ENCODE measurements around the gene BORCS6.

BORCS6 gene

GRCh38 chr17:8154608-8155155 is 35.3 kb downstream of the BORCS6 start:
- DNase-seq, result no peak

- peak; percentile 98 to 99 (median 99) for DNase-seq
Measured at GRCh38 chr17:8153957-8154607, 35.9 kb downstream of the BORCS6 start.

- peak; percentile 94 to 98 (median 95) for DNase-seq
Measured at GRCh38 chr17:8153525-8153956, 36.4 kb downstream of the BORCS6 start.

- DNase-seq, result no peak
Measured at GRCh38 chr17:8153031-8153451, 36.9 kb downstream of the BORCS6 start.

GRCh38 chr17:8152112-8152775 is 37.7 kb downstream of the BORCS6 start, which contains the start of gene PER1:
Gene PER1, minus strand, starts transcription at chr17:8152404. Its CDS starts 1,698 bp downstream, at chr17:8150706.
- peak; percentile 97 to 98 (median 98) for DNase-seq

GRCh38 chr17:8151641-8152111 is 38.3 kb downstream of the BORCS6 start:
- DNase-seq, result peak; percentile 84 to 93 (median 90)

- peak; percentile 93 to 97 (median 96) for DNase-seq
Measured at GRCh38 chr17:8151120-8151640, 38.8 kb downstream of the BORCS6 start.

- no peak for DNase-seq
Measured at GRCh38 chr17:8150194-8151119, 39.5 kb downstream of the BORCS6 start.

- DNase-seq, result no peak
Measured at GRCh38 chr17:8149419-8150193, 40.4 kb downstream of the BORCS6 start.

- DNase-seq, result no peak
Measured at GRCh38 chr17:8148560-8148959, 41.4 kb downstream of the BORCS6 start.

- no peak for DNase-seq
Measured at GRCh38 chr17:8147805-8148404, 42.1 kb downstream of the BORCS6 start.

GRCh38 chr17:8147141-8147804 is 42.7 kb downstream of the BORCS6 start:
- no peak for DNase-seq

- DNase-seq, result no peak
Measured at GRCh38 chr17:8146381-8147140, 43.4 kb downstream of the BORCS6 start.

GRCh38 chr17:8145811-8146210 is 44.2 kb downstream of the BORCS6 start:
- DNase-seq, result no peak

GRCh38 chr17:8144401-8145231 is 45.4 kb downstream of the BORCS6 start:
- no peak for DNase-seq

- no peak for DNase-seq
Measured at GRCh38 chr17:8143581-8144400, 46.2 kb downstream of the BORCS6 start.

GRCh38 chr17:8142887-8143580 is 46.9 kb downstream of the BORCS6 start:
- DNase-seq, result no peak
